AG04450 (cell line): ENCODE results near the gene COL6A2. TPM values are rescaled to one million over a fixed set of nuclear protein-coding genes. Genes with fewer than 3 reads are reported as not detected.

Experiments used
- CTCF ChIA-PET: fragments of 300-600, 350-600 bp; formaldehyde crosslinking; extraction: SDS; loops from one replicate; lab custom pipeline; 2022; ENCODE audit warnings: antibody characterized with exemption, inconsistent platforms; lab: Charles Lee
- POLR2A ChIA-PET: fragments of 350-600 bp; formaldehyde crosslinking; extraction: SDS; loops from one replicate; lab custom pipeline; 2021; ENCODE audit warnings: antibody characterized with exemption, inconsistent platforms; lab: Yijun Ruan, JAX
- DNase-seq: peaks from one replicate; pipeline ENCODE4 v3.0.0-alpha.2; 2011; ENCODE audit warnings: low read depth, low spot score
- H3K27ac ChIP-seq: one replicate; pipeline ENCODE4 v1.5.1; 2012; ENCODE audit warnings: low read depth, low read length, control low read depth
- H3K27me3 ChIP-seq: one replicate; pipeline ENCODE4 v1.6.0; 2012; ENCODE audit warnings: low read length; ENCODE audit not compliant: control insufficient read depth, insufficient read depth
- H3K4me3 ChIP-seq: 2 replicates; pipeline ENCODE4 v1.5.1; 2011; ENCODE audit warnings: mild to moderate bottlenecking, low read depth, low read length, control low read depth
- H3K9me3 ChIP-seq: 2 replicates; pipeline ENCODE4 v1.5.1; 2012; ENCODE audit warnings: low read length; ENCODE audit not compliant: control insufficient read depth, insufficient read depth
- polyA plus RNA-seq: library from polyadenylated mRNA; depleted of rRNA; stranded (reverse); fragments of >200 nt; gene quantifications from 2 replicates; pipeline ENCODE4 v1.2.3, GENCODE V29; 2011
- TF ChIP-seq, protein P1 (sequence below): IDR thresholded peaks from 2 replicates; pipeline ENCODE4 v1.5.1; 2011; ENCODE audit warnings: low read depth, low read length, control low read depth, inconsistent platforms

The COL6A2 gene
- polyA plus RNA-seq, 1 experiment = 454 TPM

GRCh38 chr21:46054451-46054881, 43.4 kb upstream of the COL6A2 start:
- H3K9me3 ChIP-seq = peaks cover 39% of the 10 kb centered on the region
- H3K4me3 ChIP-seq = no peak overlapping the region
- H3K27ac ChIP-seq = peak overlapping the region; percentile 34
- DNase-seq = no peak
- H3K27me3 ChIP-seq = no peaks in the 10 kb centered on the region
- CTCF ChIA-PET = no interaction called here
- TF ChIP-seq, protein P1, sequence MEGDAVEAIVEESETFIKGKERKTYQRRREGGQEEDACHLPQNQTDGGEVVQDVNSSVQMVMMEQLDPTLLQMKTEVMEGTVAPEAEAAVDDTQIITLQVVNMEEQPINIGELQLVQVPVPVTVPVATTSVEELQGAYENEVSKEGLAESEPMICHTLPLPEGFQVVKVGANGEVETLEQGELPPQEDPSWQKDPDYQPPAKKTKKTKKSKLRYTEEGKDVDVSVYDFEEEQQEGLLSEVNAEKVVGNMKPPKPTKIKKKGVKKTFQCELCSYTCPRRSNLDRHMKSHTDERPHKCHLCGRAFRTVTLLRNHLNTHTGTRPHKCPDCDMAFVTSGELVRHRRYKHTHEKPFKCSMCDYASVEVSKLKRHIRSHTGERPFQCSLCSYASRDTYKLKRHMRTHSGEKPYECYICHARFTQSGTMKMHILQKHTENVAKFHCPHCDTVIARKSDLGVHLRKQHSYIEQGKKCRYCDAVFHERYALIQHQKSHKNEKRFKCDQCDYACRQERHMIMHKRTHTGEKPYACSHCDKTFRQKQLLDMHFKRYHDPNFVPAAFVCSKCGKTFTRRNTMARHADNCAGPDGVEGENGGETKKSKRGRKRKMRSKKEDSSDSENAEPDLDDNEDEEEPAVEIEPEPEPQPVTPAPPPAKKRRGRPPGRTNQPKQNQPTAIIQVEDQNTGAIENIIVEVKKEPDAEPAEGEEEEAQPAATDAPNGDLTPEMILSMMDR = no peak
- POLR2A ChIA-PET = interaction anchor here (1.7 to 1.9 kb wide), 2 partner anchors 38 to 58 kb away, joined by 5 to 8 read pairs; no protein-coding TSS in a partner anchor

DNA sequence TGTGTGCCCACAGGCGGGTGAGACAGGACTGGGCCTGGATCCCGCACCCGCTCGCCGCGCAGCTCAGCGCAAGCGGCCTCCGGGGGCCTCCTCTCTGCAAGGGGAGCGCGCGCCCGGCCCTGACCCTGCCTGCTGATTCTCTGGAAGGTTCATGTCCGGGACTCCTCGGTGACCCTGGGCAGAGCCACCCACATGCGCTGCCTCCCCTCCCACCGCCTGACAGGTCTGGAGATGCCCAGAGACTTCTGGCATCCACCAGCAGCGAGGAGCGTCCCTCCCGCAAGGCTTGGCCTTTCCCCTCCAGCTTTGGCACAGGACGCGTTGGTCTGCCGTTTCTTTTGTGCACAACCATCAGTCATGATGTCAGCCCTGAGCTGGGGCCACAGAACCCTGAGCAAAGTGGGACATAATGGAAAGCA, 42.0 kb upstream of the COL6A2 start:
- Histone ChIP-seq H3K9me3 (peaks cover 34% of the 10 kb centered on the region), H3K4me3 (no peak overlapping the region), H3K27ac (peak overlapping the region; percentile 90), H3K27me3 (no peaks in the 10 kb centered on the region)
- ChIA-PET CTCF (interaction anchor here (0.9 kb wide), 1 partner anchor 9 kb away, joined by 3 read pairs; no protein-coding TSS in a partner anchor), POLR2A (interaction anchor here (0.7 to 1.9 kb wide), 7 partner anchors 17 to 52 kb away, joined by 3 to 6 read pairs (median 4); no protein-coding TSS in a partner anchor)
- TF ChIP-seq, protein P1 = no peak
- no peak for DNase-seq

DNA sequence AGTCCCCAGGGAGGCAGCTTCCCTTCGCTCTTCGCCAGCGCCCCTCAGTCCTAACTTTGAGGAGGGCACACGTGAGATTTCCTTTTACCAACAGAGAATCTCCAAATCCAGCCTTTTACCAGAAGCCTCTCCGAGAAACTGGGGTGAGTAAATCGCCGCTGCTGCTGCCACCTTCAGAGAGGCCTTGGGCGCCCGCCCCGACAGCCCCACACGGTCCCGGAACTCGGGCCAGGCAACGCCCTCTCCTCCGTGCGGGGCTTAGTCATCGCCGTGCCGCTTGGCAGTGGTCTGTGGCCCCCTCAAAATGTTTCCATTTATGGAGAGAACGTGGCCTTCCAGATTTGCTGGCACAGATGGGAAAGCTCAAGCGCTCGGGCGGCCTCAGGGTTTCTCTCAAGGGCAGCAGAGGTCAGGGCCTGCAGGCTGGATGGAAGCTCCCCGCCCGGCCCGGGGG, 41.4 kb upstream of the COL6A2 start:
- peak; percentile 81 for DNase-seq
- TF ChIP-seq, protein P1 = no peak
- Histone ChIP-seq H3K27ac (peak overlapping the region; percentile 90), H3K4me3 (no peak overlapping the region), H3K27me3 (no peaks in the 10 kb centered on the region), H3K9me3 (peaks cover 31% of the 10 kb centered on the region)
- CTCF ChIA-PET = interaction anchor here (0.9 kb wide), 1 partner anchor 9 kb away, joined by 3 read pairs; no protein-coding TSS in a partner anchor
- POLR2A ChIA-PET = interaction anchor here (0.6 to 1.9 kb wide), 13 partner anchors 11 to 135 kb away, joined by 3 to 7 read pairs (median 4); no protein-coding TSS in a partner anchor

DNA sequence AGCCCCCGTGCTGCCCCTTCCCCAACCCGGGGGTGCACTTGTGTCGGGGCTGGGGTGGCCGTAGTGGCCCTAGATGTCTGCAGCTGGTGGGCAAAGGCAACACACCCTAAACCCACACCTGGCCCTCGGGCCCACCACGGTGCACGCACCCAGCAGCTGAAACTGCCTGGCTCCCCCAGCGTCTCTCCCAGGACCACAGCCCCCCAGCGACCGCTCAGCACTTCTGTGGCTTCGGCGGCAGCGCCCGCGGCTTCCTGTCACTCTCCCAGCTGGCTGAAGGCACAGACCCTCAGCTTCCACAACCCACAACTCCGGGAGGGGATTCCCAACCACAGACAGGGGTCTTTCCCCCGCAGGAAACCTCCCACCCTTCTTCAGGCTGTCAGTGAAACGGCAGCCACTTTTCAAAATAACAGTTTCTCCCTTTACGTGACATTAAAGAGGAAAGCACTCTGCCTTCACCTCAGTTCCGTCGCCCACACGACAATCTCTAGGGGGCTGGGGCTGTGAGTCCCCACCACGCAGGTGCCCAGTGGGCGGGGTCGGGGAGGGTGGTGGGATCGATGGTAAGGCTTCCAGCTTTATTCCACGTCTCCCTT, 40.7 kb upstream of the COL6A2 start:
- ChIA-PET POLR2A (interaction anchor here (0.6 to 1.9 kb wide), 7 partner anchors 10 to 134 kb away, joined by 3 to 7 read pairs (median 5); no protein-coding TSS in a partner anchor), CTCF (no interaction called here)
- Histone ChIP-seq H3K4me3 (no peak overlapping the region), H3K27ac (peak overlapping the region; percentile 90), H3K9me3 (peaks cover 32% of the 10 kb centered on the region), H3K27me3 (no peaks in the 10 kb centered on the region)
- no peak for DNase-seq
- TF ChIP-seq, protein P1 = no peak

GRCh38 chr21:46057710-46058241, 40.1 kb upstream of the COL6A2 start:
- TF ChIP-seq, protein P1 = no peak
- peak overlapping the region; percentile 90 for H3K27ac ChIP-seq

More at GRCh38 chr21:46057710-46058241, 40.1 kb upstream of the COL6A2 start:
- Histone ChIP-seq H3K4me3 (no peak overlapping the region), H3K9me3 (peaks cover 33% of the 10 kb centered on the region), H3K27me3 (no peaks in the 10 kb centered on the region)
- no peak for DNase-seq
- POLR2A ChIA-PET = no interaction called here
- CTCF ChIA-PET = no interaction called here
